Fibroblast of skin of left biceps (primary cell): Measurements from ENCODE around the gene PLXNA4.

ENCODE experiments used
- DNase-seq, 2 experiments: peaks; one replicate each; pipeline ENCODE4 v3.0.0-alpha.2; 2013; ENCODE audit warnings: low read depth in 2 of 2

The PLXNA4 gene

DNA sequence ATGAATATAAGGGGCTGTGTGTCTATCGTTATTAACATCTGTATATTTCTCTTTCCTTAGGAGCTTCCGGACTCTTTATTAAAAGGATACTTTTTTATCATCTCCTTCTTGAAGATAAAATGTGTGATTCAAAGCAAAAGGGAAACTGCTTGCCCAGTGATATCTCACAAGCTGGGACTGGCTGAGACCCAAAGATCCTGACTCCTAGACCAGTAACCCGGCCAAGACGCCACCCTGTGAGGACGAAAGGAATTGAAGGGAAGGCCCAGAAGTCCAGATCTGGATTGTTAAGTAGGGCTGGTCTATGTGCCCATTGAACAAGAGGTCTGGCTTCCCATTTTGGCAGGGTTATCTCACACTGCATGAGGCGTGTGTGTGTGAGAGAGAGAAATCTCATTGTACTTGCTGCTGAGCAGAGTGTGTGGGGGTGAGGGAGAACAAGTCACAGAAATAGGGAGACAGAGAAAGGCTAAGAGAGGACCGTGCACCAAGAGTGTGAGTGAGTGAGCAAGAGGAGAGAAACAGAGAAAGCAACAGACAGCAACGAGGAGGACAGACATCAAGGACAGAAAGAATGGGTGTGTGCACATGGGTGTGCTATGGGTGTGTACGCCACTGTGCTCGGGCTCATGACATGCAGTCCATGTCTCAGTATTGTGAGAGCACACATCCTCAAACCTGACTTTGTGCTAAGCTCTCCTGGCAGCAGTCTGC lies 75.4 kb downstream of the PLXNA4 start:
- no peak for DNase-seq

DNA sequence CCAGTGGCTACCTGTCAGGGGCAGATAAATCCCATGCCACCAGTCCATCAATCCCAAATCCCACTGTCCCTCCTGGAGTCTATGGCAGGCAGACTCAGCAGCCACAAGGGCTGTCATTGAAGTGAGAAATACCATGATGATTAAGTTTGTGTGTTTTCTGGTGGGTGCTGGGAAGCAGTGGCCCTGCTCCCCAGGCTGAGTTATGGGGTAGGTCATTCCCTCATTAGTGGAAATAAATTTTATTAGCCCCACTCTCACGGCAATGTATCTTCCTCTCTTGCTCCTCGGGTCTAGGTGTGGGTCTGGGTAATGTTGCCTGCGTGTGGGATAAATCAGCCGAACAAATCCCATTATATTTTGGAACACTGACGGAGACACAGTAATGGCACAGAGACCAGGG lies 76.8 kb downstream of the PLXNA4 start:
- no peak for DNase-seq

DNA sequence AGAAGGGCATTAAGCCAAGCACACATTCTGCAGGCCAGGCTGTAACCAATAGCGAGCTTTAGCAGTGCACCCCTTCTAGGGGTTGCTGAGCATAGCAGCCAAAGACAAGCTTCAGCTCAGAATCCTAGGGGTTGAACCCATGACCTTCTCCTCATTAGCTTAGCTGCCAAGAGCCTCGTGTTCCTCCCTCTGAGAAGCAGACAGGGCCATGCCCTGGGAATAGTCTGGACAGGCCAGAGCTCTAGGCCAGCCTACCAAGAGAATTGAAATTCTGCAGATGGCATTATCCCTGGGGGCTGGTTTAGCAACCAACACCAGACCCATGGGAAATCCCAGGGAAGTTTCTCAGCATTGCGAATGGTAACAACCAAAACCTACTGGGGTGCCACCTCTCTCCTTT lies 77.2 kb downstream of the PLXNA4 start:
- no peak for DNase-seq

DNA sequence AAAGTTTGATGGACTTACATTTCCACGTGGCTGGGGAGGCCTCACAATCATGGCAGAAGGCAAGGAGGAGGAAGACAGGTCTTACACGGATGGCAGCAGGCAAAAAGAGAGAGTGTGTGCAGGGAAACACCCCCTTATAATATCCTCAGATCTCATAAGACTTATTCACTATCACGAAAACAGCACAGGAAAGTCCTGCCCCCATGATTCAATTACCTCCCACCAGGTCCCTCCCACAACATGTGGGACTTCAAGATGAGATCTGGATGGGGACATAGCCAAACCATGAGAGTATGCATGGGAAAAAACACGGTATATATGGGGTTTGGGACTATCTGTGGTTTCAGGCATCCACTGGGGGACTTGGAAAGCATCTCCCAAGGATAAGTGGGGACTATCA lies 78.0 kb downstream of the PLXNA4 start:
- no peak for DNase-seq

DNA sequence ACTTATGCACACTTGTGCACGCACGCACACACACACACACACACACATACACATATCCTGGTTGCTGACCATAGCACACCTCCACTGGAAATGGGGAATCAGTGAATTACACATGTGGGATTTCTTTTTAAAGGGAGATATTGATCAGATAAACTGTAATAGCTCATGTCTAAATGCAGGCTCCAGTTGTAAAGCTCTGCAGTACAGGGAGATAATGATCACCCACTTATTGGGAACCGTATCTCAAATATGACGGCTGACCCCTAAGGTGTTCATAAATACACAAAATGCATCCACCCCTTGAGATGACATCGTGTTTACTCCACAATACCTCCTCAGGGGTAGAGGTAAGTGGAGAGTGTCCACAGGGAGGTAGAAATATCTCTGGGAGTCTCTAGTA lies 79.2 kb downstream of the PLXNA4 start:
- no peak for DNase-seq

DNA sequence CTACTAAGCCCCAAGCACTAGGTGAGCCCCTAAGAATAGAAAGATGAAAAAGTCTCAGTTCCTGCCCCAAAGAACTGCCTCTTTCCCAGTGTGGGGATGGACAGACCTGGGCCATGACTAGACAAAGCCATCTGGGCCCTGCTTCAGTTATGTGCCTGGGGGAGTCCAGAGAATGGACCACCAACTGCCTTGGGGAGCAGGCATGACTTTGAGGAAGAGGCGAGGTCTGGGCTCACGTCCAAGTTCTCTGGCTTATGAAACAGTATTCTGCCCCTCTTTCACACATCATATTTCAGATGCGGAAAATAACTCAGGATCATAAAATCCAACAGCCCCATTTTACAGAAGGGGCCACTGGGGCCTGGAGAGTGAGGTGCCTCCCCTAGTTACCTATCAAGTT lies 80.3 kb downstream of the PLXNA4 start:
- no peak for DNase-seq

DNA sequence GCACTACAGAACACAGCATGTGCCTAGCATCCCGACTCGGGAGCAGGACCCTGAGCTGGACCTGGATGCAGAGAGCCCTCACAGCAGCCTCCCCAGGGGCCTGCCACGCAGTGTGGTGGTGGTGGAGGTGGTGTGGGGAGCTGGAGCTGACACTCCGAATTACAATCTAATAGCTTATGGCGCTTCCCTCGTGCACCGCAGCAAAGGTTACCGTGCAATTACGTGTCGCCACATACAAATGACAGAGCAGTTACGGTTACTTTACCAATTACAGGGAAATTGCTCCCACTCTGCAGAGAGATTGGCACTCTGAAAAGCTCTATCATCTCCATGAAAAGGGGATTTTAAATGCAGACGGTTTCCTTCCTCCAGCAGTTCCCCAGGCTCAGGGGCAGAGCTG lies 81.8 kb downstream of the PLXNA4 start:
- no peak for DNase-seq

DNA sequence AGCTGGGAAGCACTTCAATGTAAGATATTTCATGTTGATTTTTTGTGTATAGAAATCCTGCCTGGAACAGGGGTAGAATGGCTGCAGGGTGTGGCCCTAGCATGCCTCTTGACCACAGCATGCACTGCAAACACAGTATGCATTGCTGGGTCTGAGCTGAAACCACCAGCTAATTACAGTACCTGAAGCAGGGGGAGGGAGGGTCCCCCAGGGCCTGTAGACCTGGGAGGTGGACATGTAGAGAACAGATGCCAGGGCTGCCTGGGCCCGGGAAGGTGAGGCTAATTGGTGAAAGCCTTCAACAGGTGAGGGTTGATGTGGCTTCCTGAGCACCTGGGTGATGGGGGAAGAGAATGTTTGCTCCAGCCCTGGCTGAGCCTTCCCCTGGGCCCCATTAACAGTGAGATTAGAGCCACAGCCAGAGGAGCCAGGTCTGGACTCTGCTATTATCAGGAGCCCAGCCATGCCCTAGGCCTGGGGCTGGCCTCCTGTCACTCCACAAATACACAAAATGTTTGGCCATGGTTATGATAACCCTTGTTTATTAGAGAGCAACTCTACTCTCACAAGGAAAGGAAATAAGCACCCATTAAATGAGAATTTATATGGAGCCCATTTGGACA lies 83.3 kb downstream of the PLXNA4 start:
- no peak for DNase-seq

DNA sequence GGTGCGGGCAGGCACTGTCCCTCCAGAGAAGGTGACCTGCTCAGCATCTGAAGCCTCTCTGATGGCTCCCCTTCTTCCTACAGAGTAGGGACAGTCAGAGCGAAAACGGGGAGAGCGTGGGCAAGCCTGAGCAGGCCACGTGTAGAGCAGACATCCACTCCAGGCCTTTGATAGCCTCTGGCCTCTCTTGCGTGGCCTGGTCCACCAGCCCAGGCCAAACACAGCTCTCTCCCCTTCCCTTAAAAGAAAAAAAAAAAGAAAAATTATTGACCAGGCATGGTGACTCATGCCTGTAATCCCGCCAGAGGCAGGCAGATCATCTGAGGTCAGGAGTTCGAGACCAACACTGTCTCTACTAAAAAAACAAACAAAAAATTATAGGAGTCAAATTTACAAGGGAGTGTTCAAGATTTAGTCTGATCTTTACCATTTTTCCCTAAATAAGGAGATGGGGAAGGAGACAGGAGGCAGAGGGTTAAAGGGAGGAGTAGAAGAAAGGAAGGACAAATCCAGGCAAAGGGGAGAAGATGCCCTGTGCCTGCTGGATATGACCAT lies 84.8 kb downstream of the PLXNA4 start:
- DNase-seq = no peak

DNA sequence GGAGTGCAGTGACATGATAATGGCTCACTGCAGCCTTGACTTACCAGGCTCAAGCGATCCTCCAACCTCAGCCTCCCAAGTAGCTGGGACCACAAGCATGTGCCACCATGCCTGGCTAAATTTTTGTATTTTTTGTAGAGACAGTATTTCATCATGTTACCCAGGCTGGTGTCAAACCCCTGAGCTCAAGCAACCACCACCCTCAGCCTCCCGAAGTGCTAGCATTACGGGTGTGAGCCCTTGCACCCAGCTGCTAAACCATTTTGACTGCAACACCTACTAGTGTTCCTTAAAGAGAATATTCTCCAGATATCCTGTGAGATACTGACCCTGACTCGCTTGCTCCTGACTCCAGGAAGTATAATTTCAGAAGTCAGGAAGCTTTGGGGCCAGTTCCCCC lies 85.8 kb downstream of the PLXNA4 start:
- DNase-seq = no peak

DNA sequence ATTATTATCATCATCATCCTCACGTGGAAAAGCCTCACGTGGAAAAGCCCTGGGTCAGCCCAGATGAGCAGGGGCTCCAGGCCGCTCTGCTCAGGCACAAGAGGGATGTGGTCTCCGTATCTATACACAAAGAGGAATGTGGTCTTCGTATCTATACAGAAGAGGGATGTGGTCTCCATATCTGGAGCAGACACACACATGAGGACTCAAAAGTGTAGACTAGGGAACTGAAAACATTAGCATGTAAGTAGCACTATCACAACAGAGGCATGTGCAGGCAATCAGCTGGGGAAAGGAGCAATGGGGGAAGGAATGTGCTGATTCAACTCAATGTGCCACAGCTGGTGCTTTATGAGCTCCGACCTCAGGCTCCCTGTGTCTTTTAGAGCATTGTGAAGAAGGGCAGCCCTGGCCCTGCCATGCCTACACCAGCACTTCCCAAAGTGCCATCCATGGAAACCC lies 86.5 kb downstream of the PLXNA4 start:
- no peak for DNase-seq

DNA sequence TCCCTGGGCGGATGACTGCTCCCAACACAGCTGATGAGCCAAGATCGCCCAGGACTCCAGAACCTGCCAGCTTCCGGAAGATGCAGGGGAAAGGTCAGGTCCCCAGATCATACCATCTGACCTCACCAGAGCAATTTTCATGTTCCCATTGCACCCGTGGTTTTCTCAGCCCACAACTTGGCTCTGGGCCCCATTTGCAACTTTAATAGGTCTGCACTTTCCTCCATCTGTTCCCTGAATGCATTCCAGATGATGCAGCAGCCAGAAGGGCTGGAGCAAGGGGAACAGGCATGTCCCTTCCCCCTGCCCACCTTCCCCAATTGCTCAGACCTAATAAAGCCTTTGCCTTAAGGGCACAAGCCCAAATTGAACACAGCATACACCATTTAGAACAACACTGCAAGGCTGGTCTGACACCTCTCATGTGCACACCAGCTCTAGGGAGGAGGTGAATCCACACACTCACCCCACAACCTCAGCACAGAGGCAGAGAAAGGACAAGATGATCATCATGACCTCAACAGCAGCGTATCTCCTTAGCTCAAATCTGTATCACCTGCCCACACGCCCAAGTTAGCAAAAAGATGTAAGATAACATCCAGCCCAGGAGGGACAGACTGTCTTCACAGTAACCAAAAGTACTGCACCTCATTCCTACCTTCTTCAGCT lies 87.5 kb downstream of the PLXNA4 start:
- peak; percentile 34 to 41 for DNase-seq

DNA sequence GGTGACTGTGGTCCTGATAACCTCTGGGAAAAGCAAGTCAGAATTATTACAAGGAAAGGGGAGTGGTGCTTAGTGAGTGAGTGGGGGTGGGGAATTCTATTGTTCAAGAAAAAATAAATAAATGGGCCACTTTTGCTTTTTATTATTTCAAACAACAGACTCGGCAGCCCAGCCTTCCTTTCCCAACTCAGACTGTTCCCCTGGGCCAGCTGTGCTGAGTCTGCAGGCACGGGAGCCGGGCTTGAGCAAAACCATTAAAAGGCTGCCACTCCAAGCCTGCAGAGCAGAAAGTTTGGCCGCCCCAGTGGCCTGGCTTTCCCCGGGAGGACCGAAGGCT lies 90.0 kb downstream of the PLXNA4 start:
- DNase-seq = no peak

DNA sequence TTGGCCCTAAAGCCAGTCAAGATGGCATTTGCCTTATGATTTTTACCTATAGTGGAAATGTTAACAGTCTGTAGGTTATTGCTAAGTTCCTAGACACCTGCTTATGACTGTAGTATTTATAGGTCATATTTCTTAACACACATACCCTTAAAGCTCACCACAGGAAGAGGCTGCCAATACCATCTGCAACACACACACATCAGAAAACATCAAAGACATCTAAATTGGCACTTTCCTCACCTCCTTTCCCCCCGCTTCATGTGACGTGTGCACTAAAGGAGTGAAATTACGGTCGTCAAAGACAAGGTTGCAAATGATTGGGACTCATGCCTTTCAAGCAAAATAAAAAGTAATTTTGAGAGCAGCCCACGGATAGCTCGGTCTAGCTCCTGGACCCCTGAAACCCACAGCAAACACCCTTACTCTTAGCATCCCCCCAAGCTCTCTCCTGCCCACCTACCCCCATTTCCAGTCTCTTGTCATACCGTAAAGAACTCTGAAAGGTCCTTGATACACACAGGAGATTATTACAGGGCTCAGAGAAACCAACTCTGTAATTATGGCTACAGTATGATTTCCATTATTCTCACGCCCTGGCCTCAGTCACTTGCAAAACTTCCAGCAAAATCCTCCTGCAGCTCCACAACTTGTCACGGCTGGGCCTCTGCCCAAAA lies 90.5 kb downstream of the PLXNA4 start:
- DNase-seq = no peak

DNA sequence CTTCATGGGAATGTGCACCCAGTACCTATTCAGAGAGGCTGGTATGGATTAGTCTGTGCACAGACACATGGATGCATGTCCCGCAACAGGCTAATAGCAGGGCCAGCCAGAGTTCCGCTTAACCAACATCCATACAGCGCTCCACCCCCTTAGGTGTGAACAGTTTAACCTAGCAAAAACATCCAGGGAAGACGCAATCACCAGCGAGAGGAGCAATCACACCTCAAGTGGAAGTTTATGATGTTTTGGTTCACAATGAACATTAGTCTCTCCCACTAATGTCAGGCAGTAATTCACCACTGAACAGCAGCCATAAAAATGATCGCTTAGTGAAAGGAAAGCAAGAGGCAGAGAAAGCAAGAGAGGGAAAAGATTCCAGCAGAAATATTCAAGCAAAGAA lies 91.1 kb downstream of the PLXNA4 start:
- no peak for DNase-seq

DNA sequence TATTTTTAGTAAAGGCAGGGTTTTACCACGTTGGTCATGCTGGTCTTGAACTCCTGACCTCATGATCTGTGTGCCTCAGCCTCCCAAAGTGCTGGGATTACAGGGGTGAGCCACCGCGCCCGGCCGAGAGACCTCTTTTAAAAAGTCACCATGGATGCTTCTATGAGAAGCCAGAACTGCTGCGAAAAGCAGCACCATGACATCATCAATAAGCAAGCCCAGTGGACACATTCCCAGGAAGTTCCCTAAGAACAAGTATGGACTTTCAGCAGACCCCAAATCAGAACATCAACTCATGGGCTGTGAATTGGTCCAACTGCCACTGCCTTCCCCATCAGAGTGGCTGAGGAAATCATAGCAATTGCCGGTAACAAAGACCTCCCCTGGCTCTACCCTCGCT lies 93.4 kb downstream of the PLXNA4 start:
- DNase-seq = no peak

DNA sequence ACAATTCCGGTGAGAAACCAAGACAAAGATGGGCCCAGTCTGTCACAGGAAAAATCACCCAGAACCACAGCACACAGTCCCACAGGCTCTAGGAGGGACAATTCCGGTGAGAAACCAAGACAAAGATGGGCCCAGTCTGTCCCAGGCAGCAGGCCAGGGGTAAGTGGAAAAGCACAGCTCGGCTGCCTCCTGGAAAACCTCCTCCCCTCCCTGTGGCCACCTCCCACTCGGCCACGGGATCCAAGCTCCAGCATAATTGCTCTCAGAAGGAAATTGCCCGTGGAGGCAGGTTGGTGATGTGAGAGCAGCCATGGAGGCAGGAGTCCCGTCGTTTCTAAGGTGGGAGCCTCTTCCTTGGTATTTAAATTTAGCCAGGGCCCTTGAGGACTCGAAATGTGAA lies 95.7 kb downstream of the PLXNA4 start:
- DNase-seq = no peak

DNA sequence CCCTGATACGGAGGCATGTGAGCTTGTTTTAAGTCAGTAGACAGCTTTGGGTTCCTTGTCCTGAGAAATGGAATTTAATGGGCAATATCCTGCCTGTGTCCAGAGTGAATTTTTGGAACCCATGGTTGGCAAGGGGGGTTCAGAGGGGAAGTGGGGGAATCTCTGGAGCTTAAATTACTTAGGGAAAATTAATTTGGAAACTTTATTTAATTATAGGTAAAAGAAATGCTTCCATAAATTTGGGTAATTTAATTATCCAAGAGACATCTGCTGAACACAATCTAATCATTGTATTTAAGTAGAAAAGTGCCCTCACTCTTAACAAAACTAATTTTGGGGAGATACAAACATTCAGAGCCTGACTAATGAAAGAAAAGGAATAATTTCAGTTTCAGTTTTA lies 99.7 kb downstream of the PLXNA4 start:
- DNase-seq = no peak

DNA sequence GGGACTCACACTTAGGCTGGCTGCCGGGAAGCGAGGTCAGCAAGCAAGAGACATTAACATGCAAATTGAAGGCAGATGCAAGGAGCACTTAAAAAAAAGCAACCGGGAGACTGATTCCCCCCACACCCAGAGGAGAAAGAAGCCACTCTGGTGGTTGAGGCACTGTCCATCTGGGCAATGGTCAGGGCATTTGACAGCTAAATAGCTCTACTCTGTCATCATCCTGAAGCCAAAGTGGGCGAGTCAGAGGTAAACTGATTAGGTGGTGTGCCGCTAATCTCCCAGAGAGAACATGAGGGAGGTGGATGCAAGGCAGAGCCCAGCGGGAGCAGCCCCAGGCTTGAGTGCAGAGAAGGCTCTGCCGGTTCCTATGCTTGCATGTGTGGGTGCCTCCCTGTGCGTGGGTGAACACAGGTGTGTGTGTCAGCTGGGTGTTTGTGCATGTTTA lies 100.6 kb downstream of the PLXNA4 start:
- DNase-seq = no peak

DNA sequence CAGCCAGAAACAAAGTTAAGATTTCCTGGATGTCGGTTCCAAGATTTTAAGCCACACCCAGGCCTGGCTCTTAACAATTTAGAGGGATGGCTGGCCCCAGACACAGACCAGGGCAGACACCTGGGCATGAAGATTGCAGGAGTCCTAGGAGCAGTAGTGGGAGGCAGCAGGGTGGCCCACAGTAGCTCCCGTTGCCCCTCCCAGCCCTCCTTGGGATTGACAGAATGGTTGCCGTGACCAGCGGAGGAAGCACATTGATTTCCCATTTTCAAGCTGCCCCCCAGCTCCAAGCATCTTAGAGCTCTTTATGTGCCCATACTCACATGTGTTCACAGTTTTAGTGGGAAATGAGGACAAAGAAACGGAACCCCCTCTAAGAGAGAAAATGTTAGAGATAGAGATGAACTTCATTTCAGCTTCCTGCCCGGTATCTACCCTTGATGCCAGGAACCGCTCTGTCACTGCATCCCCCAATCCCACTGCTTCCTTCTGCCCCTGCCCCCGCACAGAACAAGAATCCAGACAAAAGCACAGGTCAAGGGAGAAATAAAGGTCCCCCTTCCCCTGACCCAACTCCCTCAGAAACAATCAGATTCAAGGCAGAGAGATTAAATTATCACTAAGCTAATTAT lies 101.1 kb downstream of the PLXNA4 start:
- DNase-seq = no peak

DNA sequence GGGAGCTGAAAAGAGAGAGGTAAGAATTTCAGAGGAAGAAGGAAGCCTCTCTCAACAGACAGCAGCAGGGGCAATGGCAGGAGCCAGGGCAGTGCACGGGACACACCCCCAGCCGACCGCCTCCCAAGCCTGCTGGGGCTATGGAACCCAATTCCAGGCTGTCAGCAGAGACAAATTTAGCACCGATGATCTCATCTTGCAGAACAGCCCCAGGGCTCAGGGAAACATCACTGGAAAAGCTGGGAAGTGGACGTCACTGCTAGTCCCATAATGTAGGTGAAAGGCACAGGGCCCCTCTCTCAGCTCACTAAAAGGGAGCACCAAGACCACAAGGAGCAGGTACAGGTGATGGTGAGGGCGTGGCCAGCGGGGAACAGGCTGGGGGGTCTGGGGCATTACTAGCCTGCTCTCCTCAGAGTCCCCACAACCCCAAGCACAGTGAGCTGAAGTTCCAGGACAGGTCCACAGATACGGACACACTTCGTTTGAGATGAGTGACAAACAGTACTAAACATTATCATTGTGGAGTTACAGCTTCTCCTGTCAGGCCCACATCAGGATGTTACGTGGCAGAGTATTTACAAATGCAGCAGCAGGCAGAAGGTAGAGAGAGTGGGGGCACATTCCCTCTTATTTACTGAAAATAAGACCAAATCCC lies 103.7 kb downstream of the PLXNA4 start:
- peak; percentile 62 to 69 for DNase-seq
